GM19035 (cell line): Measurements from ENCODE around the gene SPAG7.

Experiments
- ATAC-seq: cut with Tn5 transposase; IDR thresholded peaks from one replicate; pipeline ENCODE4 v1.9.1; 2021; ENCODE audit not compliant: unreplicated experiment

Gene SPAG7

DNA sequence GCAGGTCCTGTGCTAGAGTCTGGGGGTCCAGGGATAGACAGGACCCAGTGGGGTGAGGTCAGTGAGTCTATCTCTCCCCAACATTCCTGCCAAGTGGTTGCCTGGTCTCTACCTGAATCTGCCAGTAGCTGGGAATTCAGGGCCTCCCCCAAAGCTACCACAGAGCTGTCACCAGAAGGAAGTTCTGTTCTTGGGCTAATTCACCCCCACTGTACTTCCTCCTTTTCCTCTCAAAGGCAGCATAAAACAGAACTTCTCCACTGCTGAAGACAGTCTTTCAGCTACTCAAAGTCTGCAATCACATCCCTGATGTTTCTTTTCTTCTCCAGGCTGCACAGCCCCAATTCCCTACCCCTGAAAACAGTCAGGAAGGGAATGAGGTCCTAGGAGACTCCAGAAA is 11.1 kb upstream of the SPAG7 start:
- no peak for ATAC-seq

DNA sequence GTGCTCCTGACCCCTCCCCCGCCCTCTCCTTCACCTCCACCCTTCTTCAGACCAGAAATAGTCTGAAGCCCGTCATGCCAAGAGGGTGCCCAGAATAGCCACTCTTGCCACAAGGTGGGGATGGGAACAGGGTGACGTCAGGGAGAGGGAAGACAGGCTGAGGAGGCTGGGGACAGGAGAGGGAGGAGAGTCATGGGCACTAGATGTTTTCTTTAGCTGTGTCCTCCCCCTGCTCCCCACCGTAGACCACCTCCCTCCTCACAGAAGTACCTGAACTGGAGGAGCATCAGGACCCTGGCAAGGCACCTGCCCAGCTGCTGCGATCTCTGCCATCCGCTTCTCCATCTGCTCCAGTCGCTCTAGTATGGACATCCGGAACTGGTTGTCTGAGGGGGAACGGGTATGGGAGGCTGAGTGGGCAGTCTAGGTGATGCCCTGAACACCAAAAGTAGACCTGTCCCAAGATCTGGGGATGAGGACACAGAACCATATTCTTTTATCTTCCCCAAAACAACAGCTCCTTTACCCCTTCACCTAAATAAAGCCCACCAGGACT is 6.6 kb upstream of the SPAG7 start:
- no peak for ATAC-seq

DNA sequence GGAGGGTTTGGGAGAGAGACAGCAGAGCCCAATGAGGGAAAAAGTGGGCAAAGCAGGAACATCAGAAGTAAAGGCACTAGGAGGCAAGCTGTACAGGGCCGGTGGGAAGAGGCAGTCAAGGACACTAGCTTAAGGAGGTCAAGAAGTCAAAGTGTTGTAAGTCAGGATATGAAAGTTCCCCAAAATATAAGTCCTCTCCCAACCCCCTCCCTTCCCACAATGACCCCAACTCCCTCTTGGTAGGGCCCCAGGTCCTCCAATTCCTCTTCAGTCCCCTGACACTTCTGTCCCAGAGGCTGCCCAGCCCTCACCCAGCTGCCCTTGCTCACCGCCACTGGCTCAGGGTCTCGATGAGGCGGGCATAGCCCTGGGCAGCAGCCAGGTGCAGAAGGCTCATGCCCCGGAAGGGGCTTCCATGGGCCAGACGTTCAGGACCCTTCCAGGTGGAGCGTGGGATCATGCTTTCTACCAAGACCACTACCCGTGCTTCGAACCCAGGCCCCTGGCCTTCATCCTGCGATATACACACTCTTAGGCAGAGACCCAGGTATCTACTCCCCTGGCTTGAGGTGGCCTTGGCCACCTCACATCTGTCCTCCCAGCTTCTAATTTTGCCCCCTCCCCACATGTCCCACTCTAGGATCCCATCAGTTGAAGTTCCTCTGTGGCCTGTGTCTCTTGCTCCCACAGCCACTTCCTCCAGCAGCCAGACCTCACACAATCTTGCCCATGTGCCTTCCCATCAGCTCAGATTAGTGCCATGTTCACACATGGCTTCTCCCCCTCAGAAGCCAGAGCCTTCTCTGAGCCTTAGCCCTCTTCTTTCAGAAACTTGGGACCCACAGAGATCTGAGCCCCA is 5.9 kb upstream of the SPAG7 start:
- no peak for ATAC-seq

DNA sequence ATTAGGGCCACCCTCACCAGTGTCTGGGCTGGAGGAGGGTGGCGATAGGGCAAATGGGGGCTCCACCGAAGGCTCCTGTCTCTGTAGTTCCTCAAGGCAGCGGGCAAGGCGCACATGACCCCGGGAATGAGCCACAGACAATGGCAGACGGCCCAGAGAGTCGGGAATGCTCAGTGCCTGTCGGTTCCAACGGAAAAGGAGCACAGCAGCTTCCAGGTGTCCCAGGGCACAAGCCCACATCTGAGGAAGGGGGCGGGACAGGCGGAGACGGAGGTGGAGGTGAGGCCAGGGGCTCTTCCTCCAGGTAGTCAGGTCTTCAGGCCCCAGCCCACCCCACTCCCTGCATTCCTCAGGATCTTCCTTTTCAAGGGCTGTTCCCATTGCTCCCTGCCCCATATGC is 5.1 kb upstream of the SPAG7 start:
- ATAC-seq: no peak

DNA sequence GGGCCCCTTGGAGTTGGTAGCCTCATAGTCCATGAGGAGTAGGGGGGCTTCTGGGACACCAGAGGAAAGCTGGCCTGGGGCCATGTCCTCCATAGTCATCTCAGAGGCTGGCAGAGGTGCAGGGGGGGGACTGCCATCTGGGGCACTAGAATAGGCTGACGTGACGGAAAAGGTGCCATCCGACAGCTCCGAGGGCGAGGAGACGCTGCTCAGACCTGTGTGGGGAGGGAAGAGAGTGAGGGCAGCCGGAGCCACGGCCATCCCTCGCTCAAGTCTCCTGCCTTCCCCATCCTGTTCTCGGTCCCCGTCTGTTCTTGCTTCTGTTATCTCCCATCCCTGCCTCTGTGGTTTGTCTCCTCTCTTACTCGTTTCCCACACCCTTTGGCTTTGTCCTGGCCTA is 4.7 kb upstream of the SPAG7 start:
- ATAC-seq: no peak

DNA sequence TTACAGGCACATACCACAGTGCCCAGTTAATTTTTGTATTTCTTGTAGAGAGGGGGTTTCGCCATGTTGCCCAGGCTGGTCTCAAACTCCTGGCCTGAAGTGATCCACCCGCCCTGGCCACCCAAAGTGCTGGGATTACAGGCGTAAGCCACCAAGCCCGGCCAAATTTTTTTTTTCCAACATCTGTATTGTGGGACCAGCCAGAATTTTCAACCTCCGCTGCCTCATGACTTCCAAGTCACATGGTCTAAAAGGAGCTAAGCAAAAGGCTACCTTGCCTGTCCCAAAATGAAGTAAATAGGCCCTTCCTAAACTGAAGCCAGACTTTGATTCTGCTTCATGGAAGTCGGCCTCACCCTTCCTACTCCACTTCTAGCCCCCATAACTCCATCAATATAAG is 4.2 kb upstream of the SPAG7 start:
- ATAC-seq: no peak

DNA sequence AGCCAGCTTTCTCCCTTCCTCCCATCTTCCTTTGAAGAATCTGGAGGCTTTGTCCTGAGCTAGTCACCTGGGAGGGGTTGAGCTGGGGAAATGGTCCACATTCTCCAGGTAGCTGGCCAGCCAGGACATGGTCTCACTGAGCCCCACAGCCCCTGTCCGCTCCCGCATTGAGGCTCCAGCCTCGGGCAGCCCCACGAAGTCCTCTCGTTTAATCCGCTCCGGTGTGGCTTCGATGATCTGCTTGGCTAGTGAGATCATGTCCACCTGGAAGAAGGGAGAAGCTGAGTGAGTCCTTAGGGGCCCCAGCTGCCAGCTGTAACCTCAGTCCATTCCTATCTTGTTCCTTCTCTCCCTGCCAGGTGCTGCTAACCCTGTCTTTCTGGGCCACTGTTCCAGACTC is 2.7 kb upstream of the SPAG7 start:
- ATAC-seq: no peak

DNA sequence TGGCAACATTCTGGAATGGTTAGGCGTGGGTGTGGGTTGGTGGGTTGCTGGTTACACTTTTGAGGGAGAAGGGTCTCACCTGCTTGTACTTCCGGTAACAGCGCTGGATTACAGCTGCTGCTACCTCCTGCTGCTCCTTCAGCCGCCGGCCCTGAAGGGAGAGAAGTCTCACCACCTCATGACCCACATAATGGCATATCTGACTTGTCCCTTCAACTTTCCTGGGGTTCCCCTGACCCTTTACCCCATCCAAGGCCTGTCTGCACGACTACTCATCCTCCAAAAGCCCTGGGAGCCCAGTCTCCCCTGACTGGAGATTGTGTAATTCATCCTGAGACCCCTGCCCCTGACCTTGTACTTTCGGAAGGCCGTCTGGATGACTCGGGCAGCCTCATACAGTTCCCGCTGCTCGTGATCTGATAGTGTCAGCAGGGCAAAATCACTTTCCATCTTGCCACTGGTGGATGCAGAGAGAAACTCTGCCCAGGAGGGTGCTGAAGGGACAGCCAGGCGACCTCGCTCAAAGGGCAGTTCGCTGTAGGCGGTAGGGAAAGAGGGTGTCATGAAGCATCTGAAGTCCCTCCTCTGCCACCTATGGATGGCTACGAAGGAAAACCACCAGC is 2.0 kb upstream of the SPAG7 start:
- ATAC-seq: no peak

DNA sequence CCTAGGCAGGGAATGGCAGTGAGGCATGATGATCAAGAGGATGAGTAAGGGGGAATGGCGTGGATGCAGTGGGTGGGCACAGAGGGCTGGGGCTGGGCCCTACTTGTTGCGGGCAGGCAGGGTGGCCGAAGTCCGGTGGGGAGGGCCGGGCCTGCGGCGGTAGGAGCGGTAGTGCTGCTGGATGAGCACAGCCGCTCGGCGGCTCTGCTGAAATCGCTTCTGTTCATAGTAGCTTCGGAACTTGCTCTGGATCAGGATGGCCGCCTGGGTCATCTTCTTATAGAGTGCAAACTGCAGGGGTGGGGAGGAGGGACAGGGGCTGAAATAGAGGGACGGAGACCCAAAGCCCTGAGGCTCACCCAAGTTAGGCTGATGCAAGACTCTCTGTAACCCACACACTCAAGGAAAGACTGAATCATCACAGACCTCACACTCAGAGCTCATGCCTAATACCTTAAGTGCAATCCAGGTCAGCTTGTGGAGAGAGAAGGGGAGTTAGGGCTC is 1.5 kb upstream of the SPAG7 start:
- ATAC-seq: no peak

DNA sequence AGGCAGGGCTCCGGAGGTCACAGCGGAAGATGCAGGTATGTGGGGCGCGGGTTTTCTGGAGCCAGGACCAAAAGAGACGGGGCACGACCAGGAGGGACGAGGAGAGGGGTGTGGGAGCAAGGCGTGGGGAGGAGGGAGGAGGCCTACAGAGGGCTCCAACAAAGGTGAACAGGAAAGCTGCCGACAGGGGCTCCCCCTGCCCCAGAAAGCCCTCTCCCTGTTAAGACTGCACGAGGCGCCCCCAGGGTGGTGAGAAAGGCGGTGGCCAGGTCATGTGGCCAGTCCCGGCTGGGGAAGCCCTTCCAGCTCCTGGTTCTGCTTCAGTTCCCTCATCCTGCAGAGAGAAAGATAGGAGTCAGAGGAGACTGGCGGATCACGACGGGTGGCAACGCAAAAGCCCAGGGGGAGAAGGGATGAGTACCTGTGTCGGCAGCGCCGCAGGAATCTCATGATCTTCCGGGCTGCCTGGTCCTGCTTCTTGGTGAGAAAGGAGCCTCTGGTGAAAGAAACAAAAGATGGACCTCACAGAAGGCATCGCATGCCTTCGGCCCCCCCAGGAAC is 949 bp upstream of the SPAG7 start:
- no peak for ATAC-seq

DNA sequence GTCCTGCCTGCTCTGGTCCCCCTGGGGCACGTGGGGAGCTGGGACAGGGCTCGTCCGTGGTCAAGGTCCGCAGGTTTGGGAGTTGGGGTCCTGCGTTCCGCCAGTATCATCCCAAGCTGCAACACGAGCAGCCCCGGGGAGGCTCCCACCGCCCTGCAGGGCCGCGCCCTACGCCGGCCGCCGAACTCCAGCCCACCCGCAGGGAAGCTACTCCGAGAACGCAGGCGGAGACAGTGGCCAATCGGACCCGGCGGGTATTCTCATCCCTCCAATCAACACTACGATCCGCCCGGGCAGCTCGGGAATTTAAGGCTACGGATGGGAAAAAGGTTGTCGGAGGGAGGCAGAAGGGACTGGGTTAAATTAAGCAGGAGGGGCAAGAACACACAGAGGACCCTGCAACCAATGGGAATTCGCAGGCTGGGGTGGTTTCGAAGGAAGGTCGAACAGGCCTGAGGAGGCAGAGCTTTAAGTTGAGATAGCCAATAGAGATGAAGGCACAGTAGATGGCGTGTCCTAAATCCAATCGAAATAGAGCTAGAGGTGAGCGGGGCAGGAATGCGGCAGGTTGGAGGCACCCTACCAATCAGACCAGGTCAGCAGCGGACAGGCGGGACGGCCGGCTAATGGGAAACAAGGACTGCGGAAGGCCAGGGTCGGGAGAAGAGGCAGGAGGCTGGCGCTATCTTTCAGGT is 626 bp downstream of the SPAG7 start:
- ATAC-seq: peak; percentile 80

DNA sequence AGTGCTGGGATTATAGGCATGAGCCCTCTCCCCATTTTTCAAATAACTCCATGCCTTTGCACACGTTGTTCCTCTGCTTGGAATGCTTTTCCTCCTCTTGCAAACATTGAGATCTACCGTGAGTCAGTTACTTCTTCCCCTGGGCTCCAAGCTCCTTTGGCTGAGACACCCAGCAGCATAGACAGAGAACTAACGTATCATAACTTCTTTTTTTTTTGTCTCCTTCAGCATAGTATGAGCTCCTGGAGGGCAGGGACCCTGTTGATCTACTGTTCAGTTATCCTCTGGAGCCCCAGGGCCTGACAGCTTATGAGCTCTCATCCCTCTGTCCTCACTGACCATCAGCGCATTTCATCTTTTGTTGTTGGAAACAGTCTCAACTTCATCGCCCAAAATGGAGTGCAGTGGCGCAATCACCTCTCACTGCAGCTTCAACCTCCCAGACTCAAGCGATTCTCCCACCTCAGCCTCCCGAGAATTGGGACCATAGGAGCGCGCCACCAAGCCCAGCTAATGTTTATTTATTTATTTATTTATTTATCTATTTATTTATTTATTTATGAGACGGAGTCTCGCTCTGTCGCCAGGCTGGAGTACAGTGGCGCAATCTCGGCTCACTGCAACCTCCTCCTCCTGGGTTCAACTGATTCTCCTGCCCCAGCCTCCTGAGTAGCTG is 2.2 kb downstream of the SPAG7 start:
- no peak for ATAC-seq

DNA sequence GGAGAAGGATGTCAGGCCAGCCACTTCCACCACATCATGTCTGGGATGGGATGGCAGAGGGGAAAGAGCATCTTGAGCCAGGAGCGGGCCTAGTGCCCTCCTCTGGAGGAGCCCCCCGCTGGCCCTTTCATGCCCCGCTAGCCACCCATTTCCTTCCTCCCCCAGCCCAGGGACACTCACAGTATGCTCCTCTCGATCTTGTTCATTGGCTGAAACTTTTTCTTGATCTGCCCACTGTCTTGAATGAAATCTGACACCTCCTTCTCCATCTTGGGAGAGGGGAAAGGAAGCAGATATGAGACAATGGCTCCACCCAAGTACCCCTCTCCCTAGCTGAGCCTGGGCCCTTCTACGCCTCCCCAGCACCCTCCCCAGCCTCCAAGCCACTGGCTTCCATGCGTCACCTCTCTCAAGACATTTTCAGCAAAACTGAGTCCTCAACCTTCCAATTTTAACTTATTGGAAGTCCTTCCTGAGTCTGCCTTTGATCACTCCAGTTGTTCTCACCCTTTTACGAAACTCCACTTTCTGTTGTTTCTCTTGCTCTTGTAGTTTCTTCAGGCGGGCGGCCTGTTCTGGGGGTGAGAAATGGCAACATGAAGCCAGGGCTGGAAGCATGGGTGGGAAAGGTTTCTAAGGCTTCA is 7.2 kb downstream of the SPAG7 start:
- ATAC-seq: no peak

DNA sequence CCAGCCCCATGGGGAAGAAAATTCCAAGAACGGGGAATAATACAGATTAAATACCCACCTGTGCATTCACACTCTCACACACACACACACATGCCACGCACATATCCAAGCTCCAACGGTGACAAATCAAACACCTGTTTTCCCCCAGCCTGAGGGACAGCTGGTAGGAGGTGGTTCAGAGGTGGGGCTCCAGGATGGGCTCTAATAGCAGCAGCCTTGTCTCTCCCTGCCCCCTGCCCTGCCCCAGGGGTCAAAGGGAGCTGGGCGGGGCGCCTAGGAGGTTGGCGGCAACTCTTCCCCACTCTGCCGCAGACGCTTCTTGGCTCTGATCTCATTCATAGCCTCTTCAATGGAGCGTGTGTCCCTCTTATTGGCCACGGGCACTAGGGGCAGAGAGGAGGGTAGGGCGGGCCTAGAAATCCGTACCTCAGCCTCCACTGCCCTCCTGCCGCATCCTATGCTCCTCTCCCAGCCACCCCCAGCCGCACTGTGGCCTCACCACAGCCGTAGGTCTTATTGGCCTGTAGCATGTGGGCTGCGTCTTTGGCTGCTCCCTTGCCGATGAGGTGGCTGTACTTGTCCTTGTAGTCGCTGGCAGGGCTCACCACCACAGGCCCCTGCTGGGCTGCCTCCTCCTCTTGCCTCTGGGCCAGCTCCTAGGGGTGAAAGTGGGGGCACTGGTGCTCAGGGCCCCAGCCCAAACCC is 8.2 kb downstream of the SPAG7 start:
- no peak for ATAC-seq

DNA sequence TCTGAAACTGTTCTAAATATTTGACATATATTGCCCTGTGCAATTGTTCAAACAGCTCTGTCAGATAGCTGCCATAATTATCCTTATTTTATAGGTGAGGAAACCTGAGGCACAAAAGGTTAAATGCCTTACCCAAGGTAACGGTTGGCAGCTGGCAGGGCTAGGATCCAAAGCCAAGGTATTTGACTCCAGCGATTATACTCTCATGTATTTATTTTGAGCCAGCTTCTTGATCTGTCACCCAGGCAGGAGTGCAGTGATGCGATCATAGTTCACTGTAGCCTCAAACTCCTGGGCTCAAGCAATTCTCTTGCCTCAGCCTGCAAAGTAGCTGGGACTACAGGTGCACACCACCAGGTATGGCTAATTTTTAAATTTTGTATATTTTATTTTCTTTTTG is 9.5 kb downstream of the SPAG7 start:
- no peak for ATAC-seq

DNA sequence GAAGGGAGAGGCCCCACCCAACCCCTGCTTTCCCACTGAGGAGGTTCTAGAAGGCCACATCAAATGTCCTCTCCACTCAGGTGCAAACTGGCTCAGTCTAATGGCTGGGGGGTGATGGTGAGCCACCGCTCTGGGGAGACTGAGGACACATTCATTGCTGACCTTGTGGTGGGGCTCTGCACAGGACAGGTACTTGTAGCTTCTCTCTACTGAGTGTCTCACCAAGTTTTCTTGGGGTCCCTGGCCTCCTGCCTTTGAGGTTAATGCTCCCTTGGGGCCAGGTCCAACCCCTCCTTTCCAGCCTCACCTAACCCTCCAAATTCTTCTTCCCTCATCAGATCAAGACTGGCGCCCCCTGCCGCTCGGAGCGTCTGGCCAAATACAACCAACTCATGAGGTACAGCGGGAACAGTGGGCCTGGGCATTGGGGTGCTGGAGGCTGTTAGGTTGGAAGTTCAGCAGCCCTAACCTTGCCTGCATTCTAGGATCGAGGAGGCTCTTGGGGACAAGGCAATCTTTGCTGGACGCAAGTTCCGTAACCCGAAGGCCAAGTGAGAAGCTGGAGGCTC is 11.0 kb downstream of the SPAG7 start:
- ATAC-seq: no peak

DNA sequence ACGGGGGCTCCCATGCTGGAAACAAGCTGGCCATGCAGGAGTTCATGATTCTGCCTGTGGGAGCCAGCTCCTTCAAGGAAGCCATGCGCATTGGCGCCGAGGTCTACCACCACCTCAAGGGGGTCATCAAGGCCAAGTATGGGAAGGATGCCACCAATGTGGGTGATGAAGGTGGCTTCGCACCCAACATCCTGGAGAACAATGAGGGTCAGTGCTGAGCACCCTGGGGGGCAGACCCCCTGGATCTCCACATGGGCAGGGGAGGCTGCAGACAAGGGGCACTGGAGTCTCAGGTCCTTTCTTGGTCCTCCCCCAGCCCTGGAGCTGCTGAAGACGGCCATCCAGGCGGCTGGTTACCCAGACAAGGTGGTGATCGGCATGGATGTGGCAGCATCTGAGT is 12.5 kb downstream of the SPAG7 start:
- ATAC-seq: no peak

DNA sequence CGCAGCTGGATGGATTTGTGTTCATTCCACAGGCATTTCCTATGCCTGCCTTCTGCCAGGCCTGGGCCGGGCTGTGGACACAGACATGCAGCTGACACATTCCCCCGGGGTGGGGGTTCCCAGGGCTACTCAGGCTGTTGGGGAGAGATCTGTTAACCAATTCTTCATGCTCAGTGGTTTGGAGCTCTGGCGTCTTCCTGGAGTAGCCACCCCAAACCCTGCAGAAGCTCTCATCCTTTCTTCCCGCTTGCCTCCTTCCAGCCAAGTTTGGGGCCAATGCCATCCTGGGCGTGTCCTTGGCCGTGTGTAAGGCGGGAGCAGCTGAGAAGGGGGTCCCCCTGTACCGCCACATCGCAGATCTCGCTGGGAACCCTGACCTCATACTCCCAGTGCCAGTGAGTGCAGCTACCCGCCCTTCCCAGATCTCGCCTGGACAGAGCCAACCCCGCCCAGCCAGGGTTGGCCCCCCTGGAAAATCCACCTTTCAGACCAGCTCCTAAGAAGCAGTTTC is 14.1 kb downstream of the SPAG7 start:
- no peak for ATAC-seq

DNA sequence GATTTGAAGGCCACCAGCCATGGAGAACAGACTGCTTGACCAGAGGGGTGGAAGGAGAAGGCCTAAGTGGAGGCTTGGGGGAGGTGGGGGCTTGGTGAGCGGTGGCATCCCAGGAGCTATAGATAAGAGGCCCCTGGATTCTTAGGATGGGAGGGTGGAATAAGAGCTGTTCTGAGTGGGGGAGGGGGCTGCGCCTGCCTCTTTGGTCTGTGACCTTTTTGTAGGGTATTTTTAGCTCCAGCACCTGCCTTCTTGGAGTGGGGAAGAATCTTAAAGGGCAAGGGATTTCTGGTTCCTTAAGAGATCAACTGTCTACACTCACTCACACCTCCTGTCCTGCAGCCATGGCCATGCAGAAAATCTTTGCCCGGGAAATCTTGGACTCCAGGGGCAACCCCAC is 16.1 kb downstream of the SPAG7 start:
- no peak for ATAC-seq
